AG04449 (cell line): Measurements from ENCODE around the gene CCDC38.

Experiments used
- CTCF ChIA-PET: fragments of 350-600 bp; formaldehyde crosslinking; extraction: SDS; loops from one replicate; lab custom pipeline; 2021; ENCODE audit warnings: antibody characterized with exemption; lab: Yijun Ruan, JAX
- POLR2A ChIA-PET: fragments of 400-600, 350-600 bp; formaldehyde crosslinking; extraction: SDS; loops from one replicate; lab custom pipeline; 2020; ENCODE audit warnings: antibody characterized with exemption, inconsistent platforms; lab: Yijun Ruan, JAX
- DNase-seq: peaks from one replicate; pipeline ENCODE4 v3.0.0-alpha.2; 2010; ENCODE audit warnings: low read depth, low spot score
- H3K4me3 ChIP-seq: 2 replicates; pipeline ENCODE4 v1.5.1; 2011; ENCODE audit warnings: low read depth, mild to moderate bottlenecking, control low read depth, low read length
- CTCF ChIP-seq: IDR thresholded peaks from one replicate; pipeline ENCODE4 v1.5.1; 2011; ENCODE audit warnings: mild to moderate bottlenecking, moderate library complexity, low read length, control low read depth, inconsistent platforms; ENCODE audit not compliant: insufficient read depth; ENCODE audit errors: missing control alignments

Gene CCDC38

DNA sequence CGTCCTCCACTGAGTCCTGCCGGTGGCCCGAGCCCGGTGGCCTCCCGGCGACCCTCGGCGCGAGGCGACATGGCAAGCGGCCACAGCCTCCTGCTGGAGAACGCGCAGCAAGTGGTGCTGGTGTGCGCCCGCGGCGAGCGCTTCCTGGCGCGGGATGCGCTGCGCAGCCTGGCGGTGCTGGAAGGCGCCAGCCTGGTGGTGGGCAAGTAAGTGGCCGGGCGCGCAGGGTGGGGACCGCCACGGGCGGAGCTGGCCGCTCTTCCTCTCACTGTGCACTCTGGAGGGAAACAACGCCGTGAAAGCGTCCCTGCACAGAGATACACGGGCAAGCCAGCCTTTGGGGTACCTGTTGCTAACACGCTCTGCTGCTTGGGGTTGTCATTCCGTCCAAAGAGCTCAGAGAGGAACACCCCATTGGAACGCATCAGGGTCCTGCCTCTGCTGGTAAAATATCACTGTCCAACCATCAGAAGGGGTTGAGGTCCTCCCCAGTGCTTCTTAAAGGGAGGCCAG lies 972 bp upstream of the CCDC38 start, which contains the start of gene AMDHD1:
TSS of gene AMDHD1 (plus strand) at position 2 of the 513 bp plus-strand sequence. CDS start at position 70, 68 bp downstream.
- POLR2A ChIA-PET, result no interaction called here
- DNase-seq, result no peak
- H3K4me3 ChIP-seq, result peak within 1 kb of the TSS; percentile 71
- CTCF ChIA-PET, result interaction anchor here (0.9 to 5.3 kb wide), 8 partner anchors 10 to 95 kb away, joined by 3 to 37 read pairs (median 4); no protein-coding TSS in a partner anchor
- TF ChIP-seq CTCF, result peak; percentile 48

GRCh38 chr12:95942101-95942523 lies 302 bp downstream of the CCDC38 start:
- no peak for TF ChIP-seq CTCF
- CTCF ChIA-PET, result interaction anchor here (0.8 to 5.3 kb wide), 8 partner anchors 9 to 574 kb away, joined by 3 to 37 read pairs (median 3); no protein-coding TSS in a partner anchor
- POLR2A ChIA-PET, result no interaction called here
- DNase-seq, result no peak
- H3K4me3 ChIP-seq, result peak overlapping the region; percentile 71

GRCh38 chr12:95940514-95940913 lies 1.9 kb downstream of the CCDC38 start:
- no peak for DNase-seq
- CTCF ChIA-PET, result interaction anchor here (0.7 to 5.3 kb wide), 2 partner anchors 22 to 56 kb away, joined by 3 to 37 read pairs; partner anchors contain the start of gene HAL
- TF ChIP-seq CTCF, result no peak
- POLR2A ChIA-PET, result no interaction called here
- H3K4me3 ChIP-seq, result no peak overlapping the region

- DNase-seq, result no peak
- TF ChIP-seq CTCF, result no peak
- no peak overlapping the region for H3K4me3 ChIP-seq
- POLR2A ChIA-PET, result no interaction called here
- CTCF ChIA-PET, result interaction anchor here (0.9 to 1.5 kb wide), 2 partner anchors 35 to 77 kb away, joined by 4 to 9 read pairs; no protein-coding TSS in a partner anchor
Observed at GRCh38 chr12:95922231-95922630, 20.2 kb downstream of the CCDC38 start.

- no peak for DNase-seq
Observed at GRCh38 chr12:95919110-95919509, 23.3 kb downstream of the CCDC38 start.

More at GRCh38 chr12:95919110-95919509, 23.3 kb downstream of the CCDC38 start:
- ChIA-PET POLR2A (no interaction called here), CTCF (interaction anchor here (1.0 to 6.0 kb wide), 18 partner anchors 10 to 597 kb away, joined by 3 to 72 read pairs (median 6); partner anchors contain the start of genes AMDHD1 and CCDC38)
- no peak for TF ChIP-seq CTCF
- H3K4me3 ChIP-seq, result no peak overlapping the region
